Nephron progenitor cell (in vitro differentiated cells): ENCODE measurements around the gene FOXP1.

Source experiments
- DNase-seq: peaks from one replicate; pipeline ENCODE4 v3.0.0; 2021
- H3K27ac Mint-ChIP-seq: 2 replicates; pipeline ENCODE4 v1.8.0; 2021; ENCODE audit warnings: mild to moderate bottlenecking, moderate library complexity, mixed read lengths
- H3K27me3 Mint-ChIP-seq: 2 replicates; pipeline ENCODE4 v1.8.0; 2021; ENCODE audit warnings: mild to moderate bottlenecking, low read depth, mixed read lengths; ENCODE audit not compliant: poor library complexity
- H3K36me3 Mint-ChIP-seq: 2 replicates; pipeline ENCODE4 v1.8.0; 2021; ENCODE audit warnings: low read depth, mixed read lengths
- H3K4me1 Mint-ChIP-seq: 2 replicates; pipeline ENCODE4 v1.8.0; 2021; ENCODE audit warnings: mixed read lengths
- H3K4me3 Mint-ChIP-seq: 2 replicates; pipeline ENCODE4 v1.8.0; 2021; ENCODE audit warnings: mild to moderate bottlenecking, moderate library complexity, mixed read lengths
- H3K9me3 Mint-ChIP-seq: 2 replicates; pipeline ENCODE4 v1.8.0; 2021; ENCODE audit warnings: mild to moderate bottlenecking, moderate library complexity, mixed read lengths
- TF ChIP-seq, protein P1 (sequence below): fragments of 200-600 bp; sonication (generic); IDR thresholded peaks from 2 replicates; pipeline ENCODE4 v1.5.0; 2021; ENCODE audit warnings: antibody characterized with exemption

FOXP1 gene

DNA sequence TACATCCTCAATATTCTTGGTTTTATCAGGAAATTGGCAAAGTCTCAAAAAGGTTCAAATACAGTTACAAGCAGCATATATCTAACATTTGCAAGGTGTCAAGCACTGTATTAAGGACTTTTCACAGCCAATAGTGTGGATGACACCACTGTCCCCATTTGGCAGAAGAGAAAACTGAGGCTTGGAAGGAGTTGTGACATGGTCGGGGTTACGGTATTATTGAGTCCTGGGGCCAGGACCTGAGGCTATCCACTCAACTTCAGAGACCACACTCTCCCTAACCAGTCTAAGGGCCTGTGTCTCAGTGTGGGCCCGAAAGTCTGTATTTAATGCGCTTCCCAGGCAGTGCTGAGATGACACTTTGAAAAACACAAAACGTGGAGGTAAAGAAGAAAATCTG, 99.1 kb downstream of the FOXP1 start:
- Mint-ChIP-seq H3K9me3 (no peaks in the 10 kb centered on the region), H3K4me3 (no peak overlapping the region), H3K27ac (no peak overlapping the region), H3K27me3 (no peaks in the 10 kb centered on the region), H3K36me3 (peaks cover 17% of the 10 kb centered on the region), H3K4me1 (no peaks in the 10 kb centered on the region)
- TF ChIP-seq, protein P1, sequence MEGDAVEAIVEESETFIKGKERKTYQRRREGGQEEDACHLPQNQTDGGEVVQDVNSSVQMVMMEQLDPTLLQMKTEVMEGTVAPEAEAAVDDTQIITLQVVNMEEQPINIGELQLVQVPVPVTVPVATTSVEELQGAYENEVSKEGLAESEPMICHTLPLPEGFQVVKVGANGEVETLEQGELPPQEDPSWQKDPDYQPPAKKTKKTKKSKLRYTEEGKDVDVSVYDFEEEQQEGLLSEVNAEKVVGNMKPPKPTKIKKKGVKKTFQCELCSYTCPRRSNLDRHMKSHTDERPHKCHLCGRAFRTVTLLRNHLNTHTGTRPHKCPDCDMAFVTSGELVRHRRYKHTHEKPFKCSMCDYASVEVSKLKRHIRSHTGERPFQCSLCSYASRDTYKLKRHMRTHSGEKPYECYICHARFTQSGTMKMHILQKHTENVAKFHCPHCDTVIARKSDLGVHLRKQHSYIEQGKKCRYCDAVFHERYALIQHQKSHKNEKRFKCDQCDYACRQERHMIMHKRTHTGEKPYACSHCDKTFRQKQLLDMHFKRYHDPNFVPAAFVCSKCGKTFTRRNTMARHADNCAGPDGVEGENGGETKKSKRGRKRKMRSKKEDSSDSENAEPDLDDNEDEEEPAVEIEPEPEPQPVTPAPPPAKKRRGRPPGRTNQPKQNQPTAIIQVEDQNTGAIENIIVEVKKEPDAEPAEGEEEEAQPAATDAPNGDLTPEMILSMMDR, result no peak
- no peak for DNase-seq

DNA sequence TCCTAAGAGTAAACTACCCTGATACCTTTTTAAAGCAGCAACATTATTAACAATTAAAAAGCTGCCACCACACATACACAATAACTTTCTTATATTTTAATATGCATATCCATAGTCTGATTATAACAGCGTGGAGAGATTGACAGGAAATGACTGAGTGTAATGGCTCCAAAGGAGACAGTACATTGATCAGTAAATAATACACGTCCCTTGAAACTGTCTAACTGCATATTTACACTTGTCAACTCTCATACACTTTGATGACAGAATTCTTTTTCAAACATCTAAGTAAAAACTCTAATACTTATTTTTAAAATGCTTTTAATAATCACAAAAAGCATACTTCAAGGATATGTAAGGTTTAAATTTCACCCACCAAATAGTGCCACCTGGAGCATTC, 99.5 kb downstream of the FOXP1 start:
- H3K4me3 Mint-ChIP-seq, result no peak overlapping the region
- no peak overlapping the region for H3K27ac Mint-ChIP-seq
- H3K4me1 Mint-ChIP-seq, result no peaks in the 10 kb centered on the region
- H3K9me3 Mint-ChIP-seq, result no peaks in the 10 kb centered on the region
- no peak for DNase-seq
- no peaks in the 10 kb centered on the region for H3K27me3 Mint-ChIP-seq
- peaks cover 13% of the 10 kb centered on the region for H3K36me3 Mint-ChIP-seq
- TF ChIP-seq, protein P1, result no peak

DNA sequence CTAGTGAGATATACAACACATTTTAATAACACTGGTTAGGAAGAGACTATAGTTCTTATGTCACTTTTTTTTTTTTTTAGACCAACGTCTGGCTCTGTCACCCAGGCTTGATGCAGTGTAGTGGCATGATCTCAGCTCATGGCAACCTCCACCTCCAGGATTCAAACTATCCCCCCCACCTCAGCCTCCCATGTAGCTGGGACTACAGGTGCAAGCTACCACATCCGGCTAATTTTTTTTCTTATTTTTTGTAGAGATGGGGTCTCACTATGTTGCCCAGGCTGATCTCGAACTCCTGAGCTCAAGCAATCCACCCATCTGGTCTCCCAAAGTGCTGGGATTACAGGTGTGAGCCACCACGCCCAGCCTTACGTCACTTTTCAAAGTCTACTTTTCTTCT, 100.8 kb downstream of the FOXP1 start:
- TF ChIP-seq, protein P1, result no peak
- Mint-ChIP-seq H3K4me1 (no peaks in the 10 kb centered on the region), H3K27me3 (no peaks in the 10 kb centered on the region), H3K36me3 (peaks cover 18% of the 10 kb centered on the region), H3K4me3 (no peak overlapping the region), H3K9me3 (no peaks in the 10 kb centered on the region), H3K27ac (no peak overlapping the region)
- no peak for DNase-seq

DNA sequence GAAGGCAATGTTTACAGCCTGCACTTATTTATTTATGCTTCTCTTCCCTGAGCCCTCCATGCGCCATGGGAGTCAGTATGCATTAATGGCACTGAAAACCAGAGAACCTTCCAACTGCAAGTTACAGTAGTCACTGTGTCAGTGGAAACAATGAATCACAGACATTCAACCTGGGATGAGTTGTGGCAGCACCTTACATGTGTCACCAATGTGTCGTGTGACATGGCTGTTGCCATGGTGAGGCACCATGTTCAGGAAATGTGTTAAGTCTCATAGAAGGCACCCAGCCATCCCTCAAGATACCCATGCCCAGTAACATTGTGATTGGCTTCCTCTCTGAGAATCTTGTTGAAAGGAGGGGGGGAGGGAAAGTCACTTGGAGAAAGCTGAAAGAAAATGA, 105.0 kb downstream of the FOXP1 start:
- peaks cover 3% of the 10 kb centered on the region for H3K27me3 Mint-ChIP-seq
- DNase-seq, result no peak
- H3K36me3 Mint-ChIP-seq, result peaks cover 52% of the 10 kb centered on the region
- TF ChIP-seq, protein P1, result no peak
- H3K4me3 Mint-ChIP-seq, result no peak overlapping the region
- peaks cover 27% of the 10 kb centered on the region for H3K9me3 Mint-ChIP-seq
- no peak overlapping the region for H3K27ac Mint-ChIP-seq
- no peaks in the 10 kb centered on the region for H3K4me1 Mint-ChIP-seq

DNA sequence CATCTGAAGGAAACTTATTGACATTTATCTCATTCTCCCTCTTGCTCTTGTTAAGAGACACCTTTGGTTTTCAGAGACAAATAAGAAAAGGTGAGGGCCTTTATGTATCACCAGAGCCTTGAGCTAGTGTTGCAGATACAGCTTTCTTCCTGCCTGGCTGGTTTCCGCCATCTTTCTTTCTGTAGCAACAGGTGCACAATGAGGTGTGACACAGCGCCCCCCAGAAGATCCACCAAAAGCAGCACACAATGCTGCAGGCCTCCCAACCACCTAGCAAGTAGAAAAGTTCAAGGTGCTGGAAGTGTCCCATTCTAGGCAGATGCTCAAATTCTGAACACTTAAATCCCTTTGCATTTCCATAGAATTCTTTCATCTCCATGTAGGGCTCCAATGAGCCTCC, 106.6 kb downstream of the FOXP1 start:
- TF ChIP-seq, protein P1, result no peak
- DNase-seq, result no peak
- H3K4me1 Mint-ChIP-seq, result no peaks in the 10 kb centered on the region
- H3K36me3 Mint-ChIP-seq, result peaks cover 67% of the 10 kb centered on the region
- no peak overlapping the region for H3K27ac Mint-ChIP-seq
- no peak overlapping the region for H3K4me3 Mint-ChIP-seq
- peaks cover 40% of the 10 kb centered on the region for H3K9me3 Mint-ChIP-seq
- H3K27me3 Mint-ChIP-seq, result peaks cover 3% of the 10 kb centered on the region

DNA sequence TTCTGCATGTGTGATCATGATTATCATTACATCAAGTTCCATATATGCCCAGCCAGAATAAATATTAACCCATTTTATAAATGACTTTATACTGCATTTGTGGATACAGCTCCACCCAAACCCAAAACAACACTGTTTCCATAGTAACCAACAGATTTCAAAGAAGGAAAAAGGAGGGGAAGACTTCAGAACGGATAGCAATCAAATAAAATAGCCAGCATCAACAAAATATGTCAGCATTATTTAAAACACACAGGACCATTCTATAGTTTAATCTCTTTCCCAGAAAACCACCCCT, 114.4 kb downstream of the FOXP1 start:
- TF ChIP-seq, protein P1, result no peak
- peaks cover 55% of the 10 kb centered on the region for H3K36me3 Mint-ChIP-seq
- H3K27me3 Mint-ChIP-seq, result no peaks in the 10 kb centered on the region
- no peak overlapping the region for H3K27ac Mint-ChIP-seq
- DNase-seq, result no peak
- H3K4me1 Mint-ChIP-seq, result peaks cover 26% of the 10 kb centered on the region
- peaks cover 19% of the 10 kb centered on the region for H3K9me3 Mint-ChIP-seq
- H3K4me3 Mint-ChIP-seq, result no peak overlapping the region
